GM18526 (cell line): ENCODE data around the gene SCAMP3.
A peak's percentile ranks its signal among the peaks of the same experiment; 100 is the strongest.

Experiments
- POLR2A ChIP-seq: IDR thresholded peaks from 3 replicates; pipeline ENCODE4 v1.6.1; 2011; ENCODE audit not compliant: insufficient read length; ENCODE audit errors: extremely low read depth

Gene SCAMP3

DNA sequence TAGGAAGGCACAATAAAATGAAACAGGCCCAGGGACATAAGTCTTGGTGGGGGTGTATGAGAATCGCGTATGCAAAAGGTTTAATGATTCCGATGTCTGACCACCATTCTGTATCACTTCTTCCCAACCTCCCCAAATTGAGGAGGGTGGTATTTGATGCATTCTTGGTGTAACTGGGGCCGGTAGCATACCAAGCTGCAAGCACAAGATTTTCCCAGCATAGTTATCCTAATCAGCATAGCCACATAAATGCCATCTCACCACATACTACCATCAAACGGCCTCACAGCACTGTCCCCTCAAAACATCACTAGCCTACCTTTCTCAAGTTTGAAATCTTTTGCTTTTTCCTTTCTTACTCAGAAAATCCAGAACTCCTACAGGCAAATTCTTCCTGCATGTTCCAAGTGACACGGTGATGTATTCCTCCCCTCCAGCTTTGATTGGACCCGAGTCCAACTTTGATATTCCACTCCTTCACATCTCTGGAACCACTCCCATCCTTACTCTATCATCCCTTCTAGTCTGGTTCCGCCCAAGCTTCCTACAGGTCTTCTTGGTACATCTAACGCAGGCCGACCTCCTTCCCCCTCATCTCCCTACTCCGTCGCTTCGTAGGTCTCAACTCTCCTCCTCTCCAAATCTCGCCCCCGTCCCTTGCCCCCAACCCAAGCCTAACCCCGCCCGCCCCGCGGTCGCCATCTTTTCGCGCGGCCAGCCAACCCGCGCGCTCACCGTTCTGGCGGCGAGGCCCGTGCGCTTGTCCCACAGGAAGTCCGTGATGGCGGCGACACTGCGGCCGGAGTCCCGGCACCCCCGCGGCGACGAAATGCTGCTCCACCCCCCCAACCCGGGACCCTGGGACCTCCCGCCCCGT lies 10.5 kb upstream of the SCAMP3 start:
- no peak for TF ChIP-seq POLR2A

DNA sequence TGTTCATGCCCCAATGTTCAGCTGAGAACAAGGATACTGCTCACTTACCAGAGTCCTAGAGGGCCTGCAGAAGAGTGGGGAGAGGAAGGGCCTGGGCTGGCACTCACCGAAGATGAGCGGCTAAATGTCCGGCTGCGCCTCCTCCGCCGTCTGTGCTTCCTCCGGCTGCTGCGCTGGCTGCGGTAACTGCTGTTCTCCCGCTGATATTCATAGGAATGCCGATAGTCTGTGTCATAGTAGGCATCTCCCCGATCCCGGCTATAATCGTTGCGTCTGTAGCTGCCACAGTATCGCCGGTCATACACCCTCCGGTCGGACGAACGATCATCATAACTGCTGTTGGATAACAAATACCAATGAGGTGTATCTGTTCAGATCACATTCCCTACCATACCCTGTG lies 7.2 kb upstream of the SCAMP3 start:
- TF ChIP-seq POLR2A: no peak

DNA sequence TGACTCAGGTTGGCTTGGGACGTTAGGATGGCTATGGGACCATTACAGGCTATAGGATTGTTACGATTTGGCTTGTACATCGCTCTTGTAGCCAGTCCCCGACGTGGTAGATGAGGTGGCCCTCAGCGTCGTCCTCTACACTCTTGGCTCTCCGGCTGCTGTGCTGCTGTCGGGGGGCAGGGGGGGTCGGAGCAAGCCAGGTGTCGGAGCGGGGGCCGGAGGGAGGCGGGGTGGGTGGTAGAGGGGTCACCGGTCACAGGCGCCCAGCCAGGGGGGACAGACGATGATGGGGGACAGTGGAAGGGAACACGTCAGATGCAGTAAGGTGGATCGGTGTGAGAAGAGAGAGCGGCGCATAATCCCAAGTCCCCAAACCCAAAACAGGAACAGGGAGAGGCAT lies 6.5 kb upstream of the SCAMP3 start:
- TF ChIP-seq POLR2A: no peak

DNA sequence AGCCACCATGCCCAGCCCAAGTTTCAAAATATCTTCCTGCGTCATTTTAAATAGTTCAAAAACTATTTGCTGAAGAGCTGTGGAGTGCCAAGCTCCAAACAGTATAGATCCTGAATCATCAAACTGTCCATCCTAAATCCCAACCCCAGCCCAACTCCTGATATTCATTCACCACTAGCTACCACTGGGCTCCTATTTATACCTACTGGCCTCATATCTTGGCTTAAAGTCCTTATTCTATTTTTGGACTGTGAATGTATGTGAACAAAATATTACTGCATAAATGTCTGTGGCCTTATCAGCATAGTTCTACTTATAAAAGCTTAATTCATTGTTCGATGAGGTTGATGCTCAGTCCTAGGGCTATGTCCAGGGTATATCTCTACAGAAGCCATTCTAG lies 5.2 kb upstream of the SCAMP3 start:
- TF ChIP-seq POLR2A: no peak

DNA sequence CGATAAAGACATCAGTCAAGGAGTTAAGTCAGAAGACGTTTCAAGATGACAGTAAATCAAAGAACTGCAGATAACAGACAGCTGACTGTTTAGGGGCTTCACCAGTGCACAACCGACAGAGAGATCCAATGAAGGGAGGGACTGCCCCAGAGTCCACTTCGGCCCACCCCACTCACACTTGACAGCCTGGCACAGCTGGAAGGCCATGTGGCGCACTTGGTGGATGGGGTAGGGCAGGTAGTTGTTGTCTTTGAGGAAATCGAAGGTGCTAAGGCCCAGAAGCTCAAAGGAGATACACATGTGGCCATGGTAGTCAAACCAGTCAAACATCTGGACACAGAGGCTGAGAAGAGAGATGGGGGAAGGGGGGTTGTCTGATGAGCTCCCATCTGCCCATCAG lies 4.4 kb upstream of the SCAMP3 start:
- no peak for TF ChIP-seq POLR2A

DNA sequence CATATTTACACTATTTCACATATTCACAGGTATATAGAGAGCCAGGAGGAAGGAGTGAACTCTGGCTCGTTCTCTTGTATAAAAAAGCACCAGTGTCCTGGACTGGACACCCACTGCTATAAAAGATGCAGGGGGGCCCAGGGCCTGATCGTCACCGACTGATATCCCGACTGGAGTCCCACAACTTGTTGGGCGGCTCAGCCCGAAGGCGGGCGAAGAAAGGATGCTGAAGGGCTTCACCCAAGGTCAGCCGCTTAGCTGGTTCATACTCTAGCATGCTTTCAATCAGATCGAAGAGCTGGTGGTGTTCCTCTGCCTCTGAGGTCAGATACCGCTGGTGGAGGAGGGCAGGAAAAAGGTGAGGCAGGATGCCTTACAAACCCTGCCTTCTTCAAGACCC lies 907 bp upstream of the SCAMP3 start:
- TF ChIP-seq POLR2A: no peak

DNA sequence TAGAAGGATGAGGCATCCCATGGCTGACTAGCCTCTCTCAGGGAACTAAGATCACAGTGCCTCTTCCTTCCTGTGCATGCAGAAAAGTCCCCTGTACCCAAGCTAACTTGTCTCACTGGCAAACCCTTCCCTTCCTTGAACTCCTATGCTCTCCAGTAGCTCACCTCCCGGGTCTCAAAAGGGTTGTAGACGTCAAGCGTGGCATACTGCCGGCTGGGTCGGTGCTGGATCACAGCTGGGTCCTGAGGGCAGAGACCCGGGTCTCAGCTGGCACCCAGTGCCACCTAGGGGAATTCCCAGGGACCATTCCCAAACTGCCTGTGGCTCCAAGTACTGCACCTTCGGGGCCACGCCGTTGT lies 688 bp downstream of the SCAMP3 start:
- no peak for TF ChIP-seq POLR2A

DNA sequence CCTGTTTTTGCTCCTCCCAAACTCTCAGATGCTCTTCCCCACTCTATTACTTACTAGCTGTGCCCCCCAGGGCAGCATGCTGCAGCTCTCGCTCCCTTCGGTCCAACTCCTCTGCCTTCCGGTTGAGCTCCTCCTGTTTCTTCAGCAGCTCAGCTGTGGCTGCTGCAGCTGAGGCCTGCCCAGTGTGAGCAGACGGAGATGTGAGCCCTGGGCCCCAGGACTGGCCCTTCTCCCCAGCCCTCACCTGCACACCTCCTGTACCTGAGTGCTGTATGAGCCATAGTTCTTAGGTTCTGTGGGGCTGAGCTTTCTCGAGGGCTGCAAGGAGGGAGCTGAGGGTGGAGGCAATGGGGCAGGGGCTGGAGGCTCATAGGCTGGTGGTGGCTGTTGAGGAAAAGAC lies 1.9 kb downstream of the SCAMP3 start:
- TF ChIP-seq POLR2A: no peak

DNA sequence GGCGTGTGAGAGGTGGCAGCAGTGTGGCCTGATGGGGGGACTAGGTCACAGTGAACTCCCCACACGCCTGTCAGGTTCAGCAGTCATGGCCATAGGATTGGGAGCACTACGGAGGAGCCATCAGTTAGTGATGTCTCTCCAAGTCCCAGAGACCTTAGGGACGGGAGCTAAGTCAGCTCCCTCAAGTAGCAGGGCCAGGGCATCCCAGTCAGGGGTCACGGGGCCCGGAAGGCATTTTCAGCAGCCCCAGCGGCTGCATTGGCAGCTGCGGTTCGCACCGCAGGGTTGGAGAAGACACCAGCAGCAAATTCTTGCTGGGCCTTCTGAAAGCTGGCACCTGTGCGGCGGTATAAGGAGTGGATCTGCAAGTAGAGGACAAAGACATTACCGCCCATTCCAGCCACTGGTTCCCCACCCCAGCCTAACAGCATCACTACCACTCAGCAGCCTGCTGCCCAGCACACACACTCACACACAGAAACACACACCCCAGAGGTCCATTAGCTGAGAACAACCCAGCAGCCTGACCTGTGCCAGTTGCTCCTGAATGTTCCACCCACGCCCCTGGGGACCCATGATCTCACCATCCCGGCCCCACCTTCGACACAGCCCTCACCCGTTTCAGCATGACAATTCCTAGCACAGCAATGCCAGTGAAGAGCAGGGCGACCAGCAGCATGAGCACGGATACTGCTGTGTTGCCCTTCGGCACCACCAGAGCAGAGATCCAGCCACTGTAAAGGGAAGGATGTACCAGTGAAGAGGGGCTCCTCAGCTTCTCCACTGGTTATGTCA lies 5.9 kb downstream of the SCAMP3 start:
- TF ChIP-seq POLR2A: no peak

DNA sequence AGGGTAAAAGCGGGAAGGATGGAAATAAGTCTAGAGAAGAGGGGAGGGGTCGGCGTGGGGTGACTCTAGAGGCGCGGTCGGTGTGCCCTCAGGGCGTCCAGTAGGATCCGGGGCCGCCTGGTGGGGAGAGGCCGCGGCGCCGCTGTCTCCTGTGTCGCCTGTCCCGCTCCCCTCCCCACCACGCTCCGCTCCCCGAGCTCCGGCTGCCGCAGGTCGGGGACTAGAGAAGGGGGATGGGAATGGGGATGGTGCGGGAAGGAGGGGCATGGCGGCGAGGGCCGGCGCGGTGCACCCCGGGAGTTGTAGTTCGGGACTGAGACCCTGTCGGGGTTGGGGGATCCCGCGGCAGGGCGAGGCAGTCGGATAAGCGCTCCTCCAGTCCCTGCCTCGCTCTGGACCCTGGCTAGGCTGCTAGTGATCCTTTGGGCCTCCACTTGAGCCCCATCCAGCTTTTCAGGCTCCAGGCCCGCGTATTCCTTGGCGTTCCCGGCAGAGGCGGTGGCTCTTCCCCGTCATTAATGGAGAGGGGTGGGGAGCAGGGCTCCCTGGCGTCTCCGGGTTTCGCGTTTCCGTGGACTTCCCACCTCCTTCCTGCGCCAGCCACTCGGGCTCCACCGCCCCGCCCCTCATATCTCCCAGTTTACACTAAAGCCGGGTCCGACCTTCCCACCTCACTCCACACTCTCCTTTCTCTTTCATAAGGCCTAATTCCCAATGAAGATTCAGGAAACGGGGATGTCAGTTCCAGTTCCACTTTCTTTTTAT lies 6.7 kb downstream of the SCAMP3 start, which contains the start of gene ENTREP3:
Gene ENTREP3 (minus strand): TSS at position 241 of the 765 bp plus-strand sequence. CDS start 606 bp downstream, outside the sequence.
- TF ChIP-seq POLR2A: peak; percentile 50

DNA sequence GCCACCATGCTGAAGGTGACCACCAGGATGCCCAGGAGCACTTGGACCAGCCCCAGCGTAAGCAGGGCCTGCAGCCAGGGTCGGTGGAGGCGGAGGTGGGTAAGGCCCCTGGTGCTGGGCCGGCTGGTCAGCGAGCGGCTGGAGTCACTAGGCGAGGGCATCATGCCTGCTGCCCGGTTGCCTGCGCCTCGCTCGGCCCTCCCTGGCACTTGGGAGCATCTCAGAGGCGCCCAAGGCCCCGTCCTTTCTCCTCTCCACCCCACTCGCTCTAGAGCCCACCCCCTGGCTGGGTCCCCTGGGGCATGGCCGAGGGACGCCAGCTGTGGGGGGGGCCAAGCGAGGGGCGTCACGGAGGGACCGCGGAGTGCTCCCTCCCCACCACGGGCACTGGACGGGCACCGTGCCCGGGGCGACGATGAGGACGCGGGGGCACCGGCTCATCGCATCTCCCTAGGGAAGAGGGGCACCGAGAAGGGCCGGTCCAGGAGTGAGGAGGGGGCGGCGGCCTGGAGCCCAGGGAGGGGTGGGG lies 7.4 kb downstream of the SCAMP3 start:
- no peak for TF ChIP-seq POLR2A

DNA sequence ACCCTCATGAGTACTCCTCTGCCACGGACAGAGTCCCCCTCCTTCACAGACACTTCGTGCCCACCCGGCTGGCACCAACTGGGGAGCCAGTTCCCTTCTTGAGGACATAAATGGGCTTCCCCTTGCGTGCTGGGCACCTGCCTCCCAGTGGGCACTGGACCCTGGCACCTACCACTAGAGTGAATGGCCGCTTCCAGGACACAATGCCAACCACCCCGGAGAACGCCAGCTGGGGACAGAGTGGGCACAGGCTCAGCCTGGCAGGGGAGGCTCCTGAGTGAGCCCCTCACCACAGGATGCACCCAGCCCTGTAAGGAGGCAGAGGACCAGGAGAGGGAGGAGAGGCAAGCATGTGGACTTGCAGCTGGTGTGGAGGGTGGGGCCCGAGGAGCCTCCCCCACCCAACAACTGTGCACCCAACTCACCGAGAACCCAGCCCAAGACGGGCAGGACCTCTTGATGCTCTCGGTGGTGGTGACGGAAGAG lies 7.9 kb downstream of the SCAMP3 start:
- no peak for TF ChIP-seq POLR2A

DNA sequence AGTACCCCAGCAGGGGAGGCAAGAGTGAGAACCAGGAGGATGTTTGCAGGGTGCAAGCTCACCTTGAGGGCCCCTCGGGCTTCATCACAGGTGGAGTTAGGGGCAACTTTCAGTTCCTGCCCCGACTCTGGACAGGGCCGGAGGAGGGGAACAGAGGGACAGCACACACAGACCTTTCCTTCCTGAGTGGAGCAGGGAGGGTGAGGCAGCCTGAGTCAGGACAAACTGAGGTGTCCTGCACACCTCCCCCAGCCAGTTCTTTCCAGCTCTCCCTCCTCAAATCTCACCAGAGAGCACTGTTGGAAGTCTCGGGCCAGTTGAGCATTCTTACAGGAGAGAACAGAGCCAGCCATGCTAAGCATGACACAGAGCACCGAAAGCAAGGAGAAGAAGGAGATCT lies 8.4 kb downstream of the SCAMP3 start:
- no peak for TF ChIP-seq POLR2A

DNA sequence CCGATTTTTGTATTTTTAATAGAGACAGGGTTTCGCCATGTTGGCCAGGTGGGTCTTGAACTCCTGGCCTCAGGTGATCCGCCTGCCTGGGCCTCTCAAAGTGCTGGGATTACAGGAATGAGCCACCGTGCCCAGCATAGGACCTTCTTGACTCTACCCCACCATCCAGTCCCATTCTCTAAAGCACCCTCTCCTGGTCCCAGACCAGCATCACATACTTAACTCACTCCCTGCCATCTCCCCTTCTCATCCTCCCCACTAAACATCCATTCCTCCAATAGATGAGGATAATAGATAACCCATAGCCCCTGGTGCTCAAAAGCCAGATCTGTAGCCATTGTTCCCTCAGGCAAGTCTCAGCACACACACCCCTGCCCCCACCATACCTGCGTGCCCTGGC lies 9.0 kb downstream of the SCAMP3 start:
- no peak for TF ChIP-seq POLR2A

DNA sequence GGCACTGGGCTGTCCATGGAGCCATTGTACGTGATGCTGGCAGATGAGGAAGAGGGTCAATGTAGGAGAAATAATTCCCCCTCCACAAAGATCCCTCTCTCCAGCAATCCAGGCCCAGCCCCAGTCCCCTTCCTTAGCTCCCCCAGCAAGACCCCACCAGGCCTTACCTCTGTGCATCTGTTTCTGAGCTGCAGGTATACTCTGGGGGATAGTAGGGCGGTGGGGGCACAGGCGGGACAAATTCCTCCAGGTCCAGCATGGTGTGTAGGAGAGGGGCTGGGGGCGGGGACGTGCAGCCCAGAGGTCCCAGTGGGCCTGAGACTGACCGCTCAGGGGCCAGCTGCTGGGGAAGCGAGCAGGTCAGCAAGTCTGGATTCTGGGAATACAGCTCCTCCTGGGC lies 10.6 kb downstream of the SCAMP3 start:
- no peak for TF ChIP-seq POLR2A
